Neural progenitor cell (in vitro differentiated cells): ENCODE measurements around the gene PLCB1.

Experiments used
- EZH2phosphoT487 ChIP-seq: fragments of 200-600 bp; sonication (generic); IDR thresholded peaks from 2 replicates; pipeline ENCODE4 v1.6.1; 2017; ENCODE audit warnings: antibody characterized with exemption
- TF ChIP-seq, protein P1 (sequence below): fragments of 200-600 bp; sonication (generic); IDR thresholded peaks from 2 replicates; pipeline ENCODE4 v1.5.1; 2017; ENCODE audit warnings: antibody characterized with exemption, mild to moderate bottlenecking

DNA sequence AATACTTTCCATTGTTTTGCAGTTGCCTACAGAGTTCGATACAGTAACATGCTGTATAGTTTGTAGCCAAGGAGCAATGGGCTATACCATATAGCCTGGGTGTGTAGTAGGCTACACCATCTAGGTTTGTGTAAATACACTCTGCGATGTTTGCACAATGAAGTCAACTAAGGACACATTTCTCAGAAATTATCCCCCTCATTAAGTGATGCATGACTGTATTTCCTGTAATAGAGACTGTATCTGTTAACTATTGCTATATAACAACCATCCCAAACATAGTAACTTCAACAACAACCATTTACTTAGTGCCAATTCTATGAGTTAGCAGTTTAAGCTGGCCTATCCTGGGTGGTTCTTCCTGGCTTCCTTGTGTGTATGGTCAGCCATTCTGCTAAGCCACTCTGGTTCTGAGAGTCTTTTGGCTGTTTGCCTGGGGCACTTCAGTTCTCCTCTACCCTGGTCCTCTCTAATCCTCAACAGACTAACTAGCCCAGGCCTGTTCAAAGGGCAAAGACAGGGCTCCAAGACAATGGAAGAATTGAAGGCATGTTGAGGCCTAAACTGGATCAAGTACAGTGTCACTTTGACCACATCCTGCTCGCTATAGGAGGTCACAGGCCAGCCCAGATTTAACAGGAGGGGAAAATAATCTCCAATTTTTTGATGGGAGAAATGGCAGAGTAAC is 124.0 kb downstream of the PLCB1 start:
- TF ChIP-seq, protein P1, sequence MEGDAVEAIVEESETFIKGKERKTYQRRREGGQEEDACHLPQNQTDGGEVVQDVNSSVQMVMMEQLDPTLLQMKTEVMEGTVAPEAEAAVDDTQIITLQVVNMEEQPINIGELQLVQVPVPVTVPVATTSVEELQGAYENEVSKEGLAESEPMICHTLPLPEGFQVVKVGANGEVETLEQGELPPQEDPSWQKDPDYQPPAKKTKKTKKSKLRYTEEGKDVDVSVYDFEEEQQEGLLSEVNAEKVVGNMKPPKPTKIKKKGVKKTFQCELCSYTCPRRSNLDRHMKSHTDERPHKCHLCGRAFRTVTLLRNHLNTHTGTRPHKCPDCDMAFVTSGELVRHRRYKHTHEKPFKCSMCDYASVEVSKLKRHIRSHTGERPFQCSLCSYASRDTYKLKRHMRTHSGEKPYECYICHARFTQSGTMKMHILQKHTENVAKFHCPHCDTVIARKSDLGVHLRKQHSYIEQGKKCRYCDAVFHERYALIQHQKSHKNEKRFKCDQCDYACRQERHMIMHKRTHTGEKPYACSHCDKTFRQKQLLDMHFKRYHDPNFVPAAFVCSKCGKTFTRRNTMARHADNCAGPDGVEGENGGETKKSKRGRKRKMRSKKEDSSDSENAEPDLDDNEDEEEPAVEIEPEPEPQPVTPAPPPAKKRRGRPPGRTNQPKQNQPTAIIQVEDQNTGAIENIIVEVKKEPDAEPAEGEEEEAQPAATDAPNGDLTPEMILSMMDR, result no peak
- TF ChIP-seq EZH2phosphoT487, result no peak
